HS-5 (cell line): ENCODE results near the gene PADI2.

Experiments
- DNase-seq: peaks from one replicate; pipeline ENCODE4 v3.0.0-alpha.2; 2012; ENCODE audit warnings: low read depth

PADI2 gene

GRCh38 chr1:17139637-17140036, 20.4 kb upstream of the PADI2 start:
- DNase-seq, result no peak

DNA sequence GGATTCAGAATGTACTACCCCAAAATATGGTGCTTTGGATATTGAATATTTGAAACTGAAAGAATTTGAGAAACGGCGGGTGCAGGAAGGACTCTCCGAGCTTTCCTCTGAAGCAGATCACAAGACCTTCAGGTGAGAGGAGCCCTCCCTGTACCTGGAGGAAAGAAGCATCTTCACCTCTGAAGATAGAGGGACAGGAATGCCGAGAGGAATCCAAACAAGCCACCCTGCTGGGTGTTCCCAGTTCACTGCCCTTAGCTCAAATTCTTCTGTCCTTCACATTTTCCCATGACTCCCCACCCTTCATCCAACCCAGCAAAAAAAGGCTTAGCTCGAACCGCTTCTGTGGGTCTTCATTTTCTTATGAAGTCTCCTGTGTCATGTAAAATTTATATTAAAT, 18.2 kb upstream of the PADI2 start:
- DNase-seq, result no peak

- no peak for DNase-seq
These were observed 17.7 kb upstream of the PADI2 start for GRCh38 chr1:17136936-17137335.

- no peak for DNase-seq
These were observed 16.9 kb upstream of the PADI2 start for GRCh38 chr1:17136145-17136544.

DNA sequence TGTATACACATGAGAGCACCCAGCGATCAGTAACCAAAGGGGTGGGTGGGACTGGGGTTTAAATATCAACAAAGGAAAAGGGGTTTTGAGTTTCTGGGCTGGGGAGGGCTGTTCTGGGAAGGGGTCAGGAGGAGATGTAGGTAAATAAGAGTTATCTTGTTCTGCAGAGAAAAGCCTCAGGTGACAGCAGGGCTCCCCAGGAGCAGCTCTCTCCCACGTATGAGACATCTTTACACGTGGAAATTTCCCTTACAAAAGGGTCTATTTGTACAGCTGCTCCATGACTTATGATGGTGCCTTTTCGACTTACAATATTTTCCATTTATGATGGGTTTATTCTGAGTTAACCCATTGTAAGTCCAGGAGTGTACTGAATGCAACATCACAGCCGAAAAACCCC, 16.3 kb upstream of the PADI2 start:
- no peak for DNase-seq

GRCh38 chr1:17134724-17135123, 15.5 kb upstream of the PADI2 start:
- DNase-seq, result no peak

DNA sequence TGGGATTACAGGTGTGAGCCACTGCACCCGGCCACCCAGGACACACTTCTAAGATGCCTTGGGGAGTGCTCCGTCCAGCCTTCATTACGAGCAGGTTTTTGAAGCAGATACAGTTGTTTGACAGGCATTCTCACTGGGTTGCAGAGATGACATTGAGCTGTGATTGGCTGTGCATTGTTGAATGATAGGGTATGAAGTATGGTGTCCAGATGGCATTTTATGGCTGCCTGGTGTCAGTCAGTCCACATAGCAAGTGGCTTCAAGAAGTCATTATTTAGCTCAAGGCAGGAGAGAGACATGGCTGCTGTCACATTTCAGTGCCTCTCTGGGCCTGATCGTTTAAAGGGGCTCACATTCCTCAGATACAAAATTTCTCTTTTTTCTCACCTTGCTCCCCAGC, 14.8 kb upstream of the PADI2 start:
- no peak for DNase-seq

DNA sequence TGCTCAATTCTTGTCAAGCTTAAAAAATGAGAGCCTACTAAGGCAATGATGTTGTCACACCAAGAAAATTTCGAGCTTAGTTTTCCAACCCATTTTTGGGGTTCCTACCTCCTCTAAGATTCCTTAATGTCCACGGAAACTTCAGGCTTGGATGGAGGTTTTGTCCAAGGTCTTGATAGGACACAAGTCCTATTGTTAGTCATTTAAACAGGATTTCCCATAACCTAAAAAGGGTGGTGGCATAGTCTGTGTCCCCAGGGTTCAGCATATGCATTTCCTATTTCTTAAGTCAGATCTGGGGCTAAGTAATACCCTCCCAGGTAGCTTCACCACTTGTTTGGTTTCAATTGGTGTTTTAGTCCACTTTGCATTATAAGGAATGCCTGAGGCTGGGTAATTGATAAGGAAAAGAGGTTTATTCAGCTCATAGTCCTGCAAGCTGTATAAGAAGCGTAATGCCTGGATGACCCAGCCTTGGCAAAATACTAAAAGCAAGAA, 10.9 kb upstream of the PADI2 start:
- no peak for DNase-seq

GRCh38 chr1:17128361-17128760, 9.1 kb upstream of the PADI2 start:
- peak; percentile 96 for DNase-seq

DNA sequence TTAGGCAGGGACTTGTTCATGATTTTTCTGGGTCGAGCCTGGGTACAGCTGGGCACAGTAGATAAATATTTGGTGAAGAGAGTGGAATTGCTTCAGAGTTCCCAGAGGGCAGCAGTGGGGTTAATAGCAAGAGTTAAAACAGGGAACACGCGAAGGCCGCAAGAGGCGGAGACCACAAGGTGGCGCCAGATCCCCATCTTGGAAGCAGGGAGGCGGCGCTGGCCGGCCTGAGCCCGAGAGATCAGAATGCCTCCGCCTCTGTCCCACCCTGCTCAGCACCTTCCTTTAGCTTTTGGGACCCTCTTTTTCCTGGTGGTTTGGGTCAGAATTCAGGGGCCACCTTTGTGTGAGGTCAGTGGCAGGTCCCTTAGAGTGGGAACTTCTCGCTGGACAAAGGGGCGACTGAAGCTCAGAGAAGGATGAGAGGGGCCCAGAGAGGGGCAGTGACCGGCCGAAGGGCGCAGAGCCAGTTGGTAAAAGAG, 6.5 kb upstream of the PADI2 start:
- DNase-seq, result peak; percentile 49

GRCh38 chr1:17123196-17124045, 4.2 kb upstream of the PADI2 start:
- no peak for DNase-seq

DNA sequence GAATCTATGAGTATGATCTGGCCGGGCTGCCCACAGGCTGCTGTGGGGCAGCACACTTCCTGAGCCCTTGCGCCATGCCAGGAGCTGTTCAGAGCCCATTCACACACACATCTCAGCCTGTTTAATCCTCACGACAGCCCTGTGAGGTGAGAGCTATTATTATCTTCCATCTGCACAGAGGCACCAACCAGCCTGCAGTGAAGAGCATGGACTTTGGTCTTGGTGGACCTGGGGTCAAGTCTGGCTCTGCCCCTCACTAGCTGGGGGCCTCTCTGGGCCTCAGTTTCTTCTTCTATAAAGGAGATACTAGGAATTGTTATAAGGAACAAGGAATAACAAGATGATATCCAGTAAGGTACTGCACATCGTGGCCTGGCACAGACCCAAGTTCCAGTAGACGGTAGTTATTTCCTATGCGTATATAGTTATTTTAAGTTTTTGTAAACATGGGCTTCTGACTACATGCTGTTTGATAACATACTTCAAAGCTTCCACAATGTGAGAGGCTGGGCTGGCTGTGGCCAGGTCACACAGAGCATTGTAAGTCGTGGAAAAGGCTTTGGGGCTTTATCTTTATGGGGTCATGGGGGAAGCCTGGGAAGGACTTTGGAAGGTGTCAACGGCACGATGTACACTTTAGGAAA, 3.4 kb upstream of the PADI2 start:
- DNase-seq, result no peak

- no peak for DNase-seq
These were observed 2.6 kb upstream of the PADI2 start for GRCh38 chr1:17121881-17122280.

DNA sequence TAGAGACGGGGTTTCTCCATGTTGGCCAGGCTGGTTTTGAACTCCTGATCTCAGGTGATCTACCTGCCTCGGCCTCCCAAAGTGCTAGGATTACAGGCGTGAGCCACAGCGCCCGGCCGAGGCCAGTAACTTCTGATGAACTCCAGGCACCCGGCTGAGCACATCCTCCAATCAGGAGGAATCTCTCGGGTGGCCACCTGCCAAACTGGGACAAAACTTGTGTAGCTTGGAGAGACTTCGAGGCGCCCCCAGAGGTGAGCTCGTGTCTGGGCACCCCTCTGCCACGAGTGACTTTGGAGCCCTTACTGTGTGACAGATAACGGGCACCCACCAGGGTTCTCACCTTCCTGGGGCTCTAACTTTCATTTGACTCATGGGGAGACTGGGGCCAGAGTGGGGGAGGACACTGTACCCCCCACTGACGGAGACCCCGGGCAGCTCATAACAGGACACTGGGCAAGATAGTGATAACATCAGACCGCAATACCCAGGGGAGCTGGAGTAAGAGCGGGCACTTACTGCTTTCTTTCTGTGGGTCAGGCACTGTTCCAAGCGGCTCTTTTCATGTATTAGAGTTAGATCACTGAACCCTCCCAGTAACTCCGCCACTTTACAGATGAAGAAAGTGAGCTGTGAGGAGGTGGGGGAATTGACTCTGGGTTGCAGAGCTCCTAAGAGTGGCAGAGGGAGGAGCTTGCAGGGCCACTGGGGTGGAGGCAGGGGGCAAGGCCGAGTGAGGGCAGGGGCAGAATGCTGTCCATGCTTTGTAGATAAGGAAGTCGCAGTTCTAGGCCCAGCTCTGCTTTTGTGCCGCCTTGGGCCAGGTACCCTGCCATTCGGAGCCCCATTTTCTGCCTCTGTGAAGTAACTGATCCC, 1.9 kb upstream of the PADI2 start:
- no peak for DNase-seq

- no peak for DNase-seq
These were observed 1.2 kb upstream of the PADI2 start for GRCh38 chr1:17120481-17120877.

DNA sequence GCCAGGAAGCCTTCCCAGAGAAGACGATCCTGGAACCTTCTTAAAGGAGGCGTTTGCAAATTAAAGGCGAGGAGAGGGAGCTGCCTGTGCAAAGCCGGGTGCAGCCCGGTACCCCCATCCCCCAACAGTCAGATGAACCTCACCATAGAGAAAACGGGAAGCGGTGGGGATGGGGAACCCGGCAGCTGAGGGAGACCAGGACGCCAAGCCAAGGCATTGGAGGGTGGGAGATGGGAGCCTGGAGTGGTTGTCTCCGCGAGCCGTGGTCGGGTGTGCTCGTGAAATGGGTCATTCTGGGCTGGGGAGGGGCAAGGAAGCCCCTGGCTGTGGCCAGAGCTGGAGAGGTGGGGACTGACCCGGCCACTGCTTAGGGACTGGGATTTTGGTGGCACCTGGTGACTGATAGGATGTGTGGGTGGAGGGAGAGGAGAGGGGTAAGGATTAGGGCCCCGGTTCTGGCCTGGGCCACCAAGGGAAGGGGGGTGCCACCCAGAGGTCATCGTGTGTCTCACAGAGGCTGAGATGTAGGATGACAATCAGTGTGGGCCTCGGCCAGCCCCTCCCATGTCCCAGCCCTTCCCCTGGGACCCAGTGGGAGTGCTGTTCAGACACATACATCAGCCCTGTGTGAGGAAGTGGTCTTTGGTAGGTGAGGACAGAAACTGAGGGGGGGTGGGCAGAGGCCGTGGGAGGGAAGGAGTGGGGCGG, 676 bp upstream of the PADI2 start:
- no peak for DNase-seq

GRCh38 chr1:17118706-17119075, 560 bp downstream of the PADI2 start:
- DNase-seq, result no peak

DNA sequence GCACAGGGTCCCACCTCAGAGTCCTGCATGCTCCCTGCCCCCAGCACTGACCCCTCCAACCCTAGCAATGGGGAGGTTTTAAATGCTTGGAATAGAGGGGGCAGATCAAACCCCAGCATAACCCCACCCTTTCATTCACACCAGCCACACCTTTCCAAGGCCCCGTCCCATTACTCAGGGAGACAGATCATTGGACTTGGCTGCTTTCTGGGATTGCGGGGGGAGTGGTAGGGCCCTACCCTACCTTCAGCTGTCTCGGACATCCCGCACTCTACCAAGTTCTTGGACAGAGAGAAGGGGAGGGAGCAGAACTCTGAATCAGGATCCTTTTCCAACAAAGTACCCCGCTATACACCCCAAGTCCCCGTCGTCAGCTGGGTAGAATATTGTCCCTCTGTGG, 983 bp downstream of the PADI2 start:
- DNase-seq, result no peak

- DNase-seq, result no peak
These were observed 1.6 kb downstream of the PADI2 start for GRCh38 chr1:17117451-17118265.

DNA sequence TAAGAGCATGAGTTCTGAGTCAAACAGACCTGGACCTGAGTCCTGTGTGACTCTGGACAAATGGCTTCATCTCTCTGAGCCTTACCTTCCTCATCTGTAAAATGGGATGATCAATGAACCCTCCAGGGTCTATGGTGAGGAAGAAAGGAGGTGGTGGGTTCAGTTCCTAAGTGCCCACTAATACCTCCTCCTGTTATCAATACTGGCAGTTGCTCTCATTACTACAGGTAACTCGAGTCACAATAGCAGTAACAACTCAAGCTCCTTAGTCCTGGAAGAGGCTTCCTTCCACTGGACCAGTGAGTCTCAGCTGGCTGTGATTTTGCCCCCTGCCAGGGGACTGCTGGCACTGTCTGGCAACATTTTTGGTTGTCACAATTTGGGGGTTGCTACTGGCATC, 2.6 kb downstream of the PADI2 start:
- no peak for DNase-seq

GRCh38 chr1:17113963-17114362, 5.3 kb downstream of the PADI2 start:
- DNase-seq, result no peak
